Measurements from ENCODE around the gene SLC25A40.

DNA sequence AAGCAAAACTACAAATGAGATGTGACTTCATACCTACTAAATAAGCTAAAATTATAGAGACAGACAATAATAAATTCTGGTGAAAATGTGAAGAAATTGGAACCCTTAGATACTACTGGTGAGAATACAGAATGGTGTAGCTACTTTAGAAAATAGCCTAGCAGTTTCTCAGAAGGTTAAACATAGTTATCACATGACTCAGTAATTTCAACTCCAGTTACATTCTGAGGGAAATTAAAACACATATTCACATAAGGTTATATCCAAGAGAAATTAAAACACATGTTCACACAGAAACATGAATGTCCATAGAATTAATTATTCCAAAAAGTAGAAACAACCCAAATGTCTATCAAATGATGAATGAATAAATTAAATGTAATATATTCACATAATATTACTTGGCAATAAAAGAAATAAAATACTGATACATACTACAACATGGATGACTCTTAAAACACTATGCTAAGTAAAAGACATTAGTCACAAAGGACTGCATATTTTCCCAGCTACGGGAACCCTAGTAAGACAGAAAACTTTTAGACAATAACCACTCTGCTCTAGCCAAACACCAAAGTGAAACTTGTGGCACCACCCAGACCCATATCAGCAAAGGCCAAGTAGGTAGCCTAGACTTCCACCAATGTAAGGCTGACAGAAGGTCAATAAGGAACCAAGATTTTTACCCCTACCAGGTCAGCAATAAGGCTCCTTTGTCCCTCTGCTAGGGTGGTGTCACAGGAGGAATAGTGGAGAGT lies 25.1 kb downstream of the SLC25A40 start:
- TF ChIP-seq SNAI2 (CRISPR knock-in tag; IDR thresholded peaks at IDR 0.05), result no peak
- TF ChIP-seq, protein P1, sequence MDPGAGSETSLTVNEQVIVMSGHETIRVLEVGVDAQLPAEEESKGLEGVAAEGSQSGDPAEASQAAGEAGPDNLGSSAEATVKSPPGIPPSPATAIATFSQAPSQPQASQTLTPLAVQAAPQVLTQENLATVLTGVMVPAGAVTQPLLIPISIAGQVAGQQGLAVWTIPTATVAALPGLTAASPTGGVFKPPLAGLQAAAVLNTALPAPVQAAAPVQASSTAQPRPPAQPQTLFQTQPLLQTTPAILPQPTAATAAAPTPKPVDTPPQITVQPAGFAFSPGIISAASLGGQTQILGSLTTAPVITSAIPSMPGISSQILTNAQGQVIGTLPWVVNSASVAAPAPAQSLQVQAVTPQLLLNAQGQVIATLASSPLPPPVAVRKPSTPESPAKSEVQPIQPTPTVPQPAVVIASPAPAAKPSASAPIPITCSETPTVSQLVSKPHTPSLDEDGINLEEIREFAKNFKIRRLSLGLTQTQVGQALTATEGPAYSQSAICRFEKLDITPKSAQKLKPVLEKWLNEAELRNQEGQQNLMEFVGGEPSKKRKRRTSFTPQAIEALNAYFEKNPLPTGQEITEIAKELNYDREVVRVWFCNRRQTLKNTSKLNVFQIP (CRISPR knock-in tag; IDR thresholded peaks at IDR 0.05; ENCODE audit: borderline replicate concordance, low read depth), result no peak
- TF ChIP-seq, protein P2, sequence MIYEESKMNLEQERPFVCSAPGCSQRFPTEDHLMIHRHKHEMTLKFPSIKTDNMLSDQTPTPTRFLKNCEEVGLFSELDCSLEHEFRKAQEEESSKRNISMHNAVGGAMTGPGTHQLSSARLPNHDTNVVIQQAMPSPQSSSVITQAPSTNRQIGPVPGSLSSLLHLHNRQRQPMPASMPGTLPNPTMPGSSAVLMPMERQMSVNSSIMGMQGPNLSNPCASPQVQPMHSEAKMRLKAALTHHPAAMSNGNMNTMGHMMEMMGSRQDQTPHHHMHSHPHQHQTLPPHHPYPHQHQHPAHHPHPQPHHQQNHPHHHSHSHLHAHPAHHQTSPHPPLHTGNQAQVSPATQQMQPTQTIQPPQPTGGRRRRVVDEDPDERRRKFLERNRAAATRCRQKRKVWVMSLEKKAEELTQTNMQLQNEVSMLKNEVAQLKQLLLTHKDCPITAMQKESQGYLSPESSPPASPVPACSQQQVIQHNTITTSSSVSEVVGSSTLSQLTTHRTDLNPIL (CRISPR knock-in tag; IDR thresholded peaks at IDR 0.05; ENCODE audit: low read depth), result no peak
- no peak for TF ChIP-seq PPARA (CRISPR knock-in tag; IDR thresholded peaks at IDR 0.05; ENCODE audit: borderline replicate concordance)
- no peak for TF ChIP-seq TOX (CRISPR knock-in tag; IDR thresholded peaks at IDR 0.05; ENCODE audit: borderline replicate concordance)
- TF ChIP-seq, protein P3, sequence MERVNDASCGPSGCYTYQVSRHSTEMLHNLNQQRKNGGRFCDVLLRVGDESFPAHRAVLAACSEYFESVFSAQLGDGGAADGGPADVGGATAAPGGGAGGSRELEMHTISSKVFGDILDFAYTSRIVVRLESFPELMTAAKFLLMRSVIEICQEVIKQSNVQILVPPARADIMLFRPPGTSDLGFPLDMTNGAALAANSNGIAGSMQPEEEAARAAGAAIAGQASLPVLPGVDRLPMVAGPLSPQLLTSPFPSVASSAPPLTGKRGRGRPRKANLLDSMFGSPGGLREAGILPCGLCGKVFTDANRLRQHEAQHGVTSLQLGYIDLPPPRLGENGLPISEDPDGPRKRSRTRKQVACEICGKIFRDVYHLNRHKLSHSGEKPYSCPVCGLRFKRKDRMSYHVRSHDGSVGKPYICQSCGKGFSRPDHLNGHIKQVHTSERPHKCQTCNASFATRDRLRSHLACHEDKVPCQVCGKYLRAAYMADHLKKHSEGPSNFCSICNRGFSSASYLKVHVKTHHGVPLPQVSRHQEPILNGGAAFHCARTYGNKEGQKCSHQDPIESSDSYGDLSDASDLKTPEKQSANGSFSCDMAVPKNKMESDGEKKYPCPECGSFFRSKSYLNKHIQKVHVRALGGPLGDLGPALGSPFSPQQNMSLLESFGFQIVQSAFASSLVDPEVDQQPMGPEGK (CRISPR knock-in tag; IDR thresholded peaks at IDR 0.05; ENCODE audit: borderline replicate concordance), result no peak
- TF ChIP-seq CSDC2 (CRISPR knock-in tag; IDR thresholded peaks at IDR 0.05), result no peak
- TF ChIP-seq, protein P4, sequence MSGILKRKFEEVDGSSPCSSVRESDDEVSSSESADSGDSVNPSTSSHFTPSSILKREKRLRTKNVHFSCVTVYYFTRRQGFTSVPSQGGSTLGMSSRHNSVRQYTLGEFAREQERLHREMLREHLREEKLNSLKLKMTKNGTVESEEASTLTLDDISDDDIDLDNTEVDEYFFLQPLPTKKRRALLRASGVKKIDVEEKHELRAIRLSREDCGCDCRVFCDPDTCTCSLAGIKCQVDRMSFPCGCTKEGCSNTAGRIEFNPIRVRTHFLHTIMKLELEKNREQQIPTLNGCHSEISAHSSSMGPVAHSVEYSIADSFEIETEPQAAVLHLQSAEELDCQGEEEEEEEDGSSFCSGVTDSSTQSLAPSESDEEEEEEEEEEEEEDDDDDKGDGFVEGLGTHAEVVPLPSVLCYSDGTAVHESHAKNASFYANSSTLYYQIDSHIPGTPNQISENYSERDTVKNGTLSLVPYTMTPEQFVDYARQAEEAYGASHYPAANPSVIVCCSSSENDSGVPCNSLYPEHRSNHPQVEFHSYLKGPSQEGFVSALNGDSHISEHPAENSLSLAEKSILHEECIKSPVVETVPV (CRISPR knock-in tag; IDR thresholded peaks at IDR 0.05), result no peak
- no peak for TF ChIP-seq ZNF70 (CRISPR knock-in tag; IDR thresholded peaks at IDR 0.05)
- no peak for TF ChIP-seq ARNTL (CRISPR knock-in tag; IDR thresholded peaks at IDR 0.05; ENCODE audit: borderline replicate concordance, low read depth)
- TF ChIP-seq TCF4 (CRISPR knock-in tag; IDR thresholded peaks at IDR 0.05; ENCODE audit: borderline replicate concordance), result no peak
- no peak for TF ChIP-seq ZFP3 (CRISPR knock-in tag; IDR thresholded peaks at IDR 0.05)

Data from SK-N-SH treated with all-trans-retinoic acid at 6 μM for 48 hours (cell line).